K562 (cell line): ENCODE measurements around the gene LCA5L. TPM values are rescaled to one million over a fixed set of nuclear protein-coding genes. Genes with fewer than 3 reads are reported as not detected.

Experiments
- ETS1 ChIP-seq: conservative IDR thresholded peaks from 2 replicates; pipeline ENCODE4 v1.6.1; 2011; ENCODE audit warnings: low read depth, mild to moderate bottlenecking, low read length; ENCODE audit not compliant: control insufficient read depth
- ETS2 ChIP-seq: IDR thresholded peaks from 2 replicates; pipeline ENCODE4 v1.6.1; 2016; ENCODE audit warnings: borderline replicate concordance, missing genetic modification characterization, mild to moderate bottlenecking, moderate library complexity, missing compliant biosample characterization; ENCODE audit not compliant: poor library complexity, severe bottlenecking
- RBM15 ChIP-seq: fragments of 200-400 bp; formaldehyde crosslinking; IDR thresholded peaks from 2 replicates; pipeline ENCODE4 v1.6.1; 2018; ENCODE audit warnings: mild to moderate bottlenecking, low read length, moderate library complexity; ENCODE audit not compliant: insufficient read depth
- SMAD4 ChIP-seq: fragments of 250-450 bp; sonication (Bioruptor Pico); conservative IDR thresholded peaks from 2 replicates; pipeline ENCODE4 v1.8.0; 2021; ENCODE audit warnings: inconsistent platforms, mild to moderate bottlenecking, moderate library complexity
- SP1 ChIP-seq: sonication (generic); formaldehyde crosslinking; IDR thresholded peaks from 2 replicates; pipeline ENCODE4 v1.8.1; 2022; ENCODE audit warnings: mild to moderate bottlenecking, missing genetic modification reagents
- ZNF407 ChIP-seq: fragments of 450-650 bp; IDR thresholded peaks from 2 replicates; pipeline ENCODE4 v1.6.1; 2016; ENCODE audit warnings: low read depth
- ZNF512 ChIP-seq: IDR thresholded peaks from 2 replicates; pipeline ENCODE4 v1.6.1; 2016; ENCODE audit warnings: missing genetic modification characterization, missing compliant biosample characterization
- ZNF766 ChIP-seq: fragments of 200-800 bp; sonication (Bioruptor generic); conservative IDR thresholded peaks from 2 replicates; pipeline ENCODE4 v1.6.1; 2016; ENCODE audit warnings: missing genetic modification characterization, missing compliant biosample characterization
- ZZZ3 ChIP-seq: fragments of 450-650 bp; IDR thresholded peaks from 2 replicates; pipeline ENCODE4 v1.6.1; 2016; ENCODE audit warnings: antibody characterized with exemption, mild to moderate bottlenecking, moderate library complexity
- polyA plus RNA-seq, 8 experiments: library from polyadenylated mRNA; depleted of rRNA in 4 of 8; stranded (reverse) in 5 of 8; unstranded in 3 of 8; fragments of >200 nt; fragmentation: Nextera tagmentation in 2 of 8; fragmentation: Illumina TruSeq in 1 of 8; extraction: Ambion mirVana in 2 of 8; extraction: Trizol in 1 of 8; gene quantifications; 2 replicates each; pipeline versions ENCODE4 v1.2.1 to v1.2.3, GENCODE V29; 2011 to 2014; ENCODE audit warnings: inconsistent platforms in 1 of 8, missing spikeins in 1 of 8
- total RNA-seq, 7 experiments: library from RNA; depleted of rRNA in 6 of 7; stranded (reverse); fragments of >200 nt in 6 of 7; fragmentation: Illumina TruSeq in 2 of 7; extraction: Trizol in 2 of 7; gene quantifications; 2 replicates each; pipeline versions ENCODE4 v1.2.1 to v1.2.3, GENCODE V29; 2011 to 2021; ENCODE audit warnings: low replicate concordance in 1 of 7
- TF ChIP-seq, protein P1 (sequence below): fragments of 450-650 bp; IDR thresholded peaks from 2 replicates; pipeline ENCODE4 v1.7.0; 2016; ENCODE audit warnings: borderline replicate concordance
- TF ChIP-seq, protein P2 (sequence below): fragments of 250-450 bp; sonication (Bioruptor Pico); IDR thresholded peaks from 2 replicates; pipeline ENCODE4 v1.8.0; 2021; ENCODE audit warnings: moderate library complexity, mild to moderate bottlenecking, inconsistent platforms

Gene LCA5L
- total and polyA plus RNA-seq, 9 of the 15 experiments (the other 6 are each of a cell fraction or from before 2014, with no cell fraction given), result 1.8 to 4.9 (median 3.8) TPM

GRCh38 chr21:39452207-39452969 is 6.8 kb upstream of the LCA5L start (continued):
- TF ChIP-seq, protein P1, sequence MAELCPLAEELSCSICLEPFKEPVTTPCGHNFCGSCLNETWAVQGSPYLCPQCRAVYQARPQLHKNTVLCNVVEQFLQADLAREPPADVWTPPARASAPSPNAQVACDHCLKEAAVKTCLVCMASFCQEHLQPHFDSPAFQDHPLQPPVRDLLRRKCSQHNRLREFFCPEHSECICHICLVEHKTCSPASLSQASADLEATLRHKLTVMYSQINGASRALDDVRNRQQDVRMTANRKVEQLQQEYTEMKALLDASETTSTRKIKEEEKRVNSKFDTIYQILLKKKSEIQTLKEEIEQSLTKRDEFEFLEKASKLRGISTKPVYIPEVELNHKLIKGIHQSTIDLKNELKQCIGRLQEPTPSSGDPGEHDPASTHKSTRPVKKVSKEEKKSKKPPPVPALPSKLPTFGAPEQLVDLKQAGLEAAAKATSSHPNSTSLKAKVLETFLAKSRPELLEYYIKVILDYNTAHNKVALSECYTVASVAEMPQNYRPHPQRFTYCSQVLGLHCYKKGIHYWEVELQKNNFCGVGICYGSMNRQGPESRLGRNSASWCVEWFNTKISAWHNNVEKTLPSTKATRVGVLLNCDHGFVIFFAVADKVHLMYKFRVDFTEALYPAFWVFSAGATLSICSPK, result no peak
- TF ChIP-seq ZZZ3, result no peak
- TF ChIP-seq ZNF512 (tag), result no peak
- TF ChIP-seq ZNF766 (CRISPR knock-in tag), result peak; percentile 45
- TF ChIP-seq ETS2 (tag), result no peak
- TF ChIP-seq SMAD4 (CRISPR knock-in tag), result peak; percentile 76
- no peak for TF ChIP-seq ETS1
- TF ChIP-seq RBM15, result no peak
- no peak for TF ChIP-seq ZNF407
- TF ChIP-seq, protein P2, sequence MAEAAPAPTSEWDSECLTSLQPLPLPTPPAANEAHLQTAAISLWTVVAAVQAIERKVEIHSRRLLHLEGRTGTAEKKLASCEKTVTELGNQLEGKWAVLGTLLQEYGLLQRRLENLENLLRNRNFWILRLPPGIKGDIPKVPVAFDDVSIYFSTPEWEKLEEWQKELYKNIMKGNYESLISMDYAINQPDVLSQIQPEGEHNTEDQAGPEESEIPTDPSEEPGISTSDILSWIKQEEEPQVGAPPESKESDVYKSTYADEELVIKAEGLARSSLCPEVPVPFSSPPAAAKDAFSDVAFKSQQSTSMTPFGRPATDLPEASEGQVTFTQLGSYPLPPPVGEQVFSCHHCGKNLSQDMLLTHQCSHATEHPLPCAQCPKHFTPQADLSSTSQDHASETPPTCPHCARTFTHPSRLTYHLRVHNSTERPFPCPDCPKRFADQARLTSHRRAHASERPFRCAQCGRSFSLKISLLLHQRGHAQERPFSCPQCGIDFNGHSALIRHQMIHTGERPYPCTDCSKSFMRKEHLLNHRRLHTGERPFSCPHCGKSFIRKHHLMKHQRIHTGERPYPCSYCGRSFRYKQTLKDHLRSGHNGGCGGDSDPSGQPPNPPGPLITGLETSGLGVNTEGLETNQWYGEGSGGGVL (CRISPR knock-in tag), result no peak
- no peak for TF ChIP-seq SP1 (CRISPR knock-in tag)
